HCT116 (cell line): Measurements from ENCODE around the gene ATP6V1E1. TPM values are rescaled to one million over a fixed set of nuclear protein-coding genes. Genes with fewer than 3 reads are reported as not detected.

Source experiments
- ATAC-seq: fragments of 200-7000 bp; cut with Tn5 transposase; 2 replicates; pipeline ENCODE4 v1.9.1; 2020; ENCODE audit warnings: mild to moderate bottlenecking, moderate library complexity
- BruUV-seq: library from RNA; stranded (reverse); fragments of 400-500 nt; replicated peaks from 2 replicates; lab custom pipeline; 2021; lab: Mats Ljungman, UMichigan
- CTCF ChIA-PET: fragments of 300-600 bp; sonication (Branson Sonifier 250); formaldehyde crosslinking; loops from one replicate; lab custom pipeline; 2021; ENCODE audit warnings: antibody characterized with exemption; lab: Charles Lee
- POLR2A ChIA-PET: fragments of 300-600, 350-600 bp; sonication (Branson Sonifier 250); formaldehyde crosslinking; loops from one replicate; lab custom pipeline; 2021; ENCODE audit warnings: antibody characterized with exemption; lab: Charles Lee
- RAD21 ChIA-PET, 2 experiments: fragments of 300-600 bp; sonication (Branson Sonifier 250); formaldehyde crosslinking; loops; one replicate each; lab custom pipeline; 2023; ENCODE audit warnings: low total read pairs in 2 of 2; ENCODE audit not compliant: uncharacterized antibody in 2 of 2, unreplicated experiment in 2 of 2, low non-redundant PET in 1 of 2; lab: Charles Lee
- DNase-seq: peaks from one replicate; pipeline ENCODE4 v3.0.0-alpha.2; 2010; ENCODE audit warnings: low read depth, low spot score
- H2AFZ ChIP-seq: fragments of 200-600 bp; shearing (Covaris generic), sonication (generic); 2 replicates; pipeline ENCODE4 v1.6.1; 2017; ENCODE audit warnings: low read depth, mixed run types, mixed read lengths, antibody characterized with exemption, low read length; ENCODE audit not compliant: poor library complexity, severe bottlenecking
- H3K27ac ChIP-seq: 2 replicates; pipeline ENCODE4 v1.5.1; 2012; ENCODE audit warnings: low read depth, low read length
- H3K27me3 ChIP-seq: fragments of 200-600 bp; sonication (generic); 2 replicates; pipeline ENCODE4 v1.6.1; 2016; ENCODE audit warnings: mixed run types, low read length, mixed read lengths; ENCODE audit not compliant: insufficient read depth
- H3K36me3 ChIP-seq, 2 experiments: fragments of 200-500 bp in 1 of 2; fragments of 200-600 bp in 1 of 2; sonication (Bioruptor generic) in 1 of 2; sonication (generic) in 1 of 2; 2 replicates each; pipeline versions ENCODE4 v1.5.1 to v1.6.1; 2014 to 2016; ENCODE audit warnings: low read length in 2 of 2, inconsistent platforms in 1 of 2, mixed read lengths in 1 of 2, mixed run types in 1 of 2; ENCODE audit not compliant: insufficient read depth in 2 of 2, control insufficient read depth in 1 of 2
- H3K4me1 ChIP-seq, 2 experiments: fragments of 200-600 bp in 1 of 2; sonication (generic) in 1 of 2; 2 replicates each; pipeline versions ENCODE4 v1.5.1 to v1.6.1; 2012 to 2017; ENCODE audit warnings: low read length in 2 of 2, inconsistent platforms in 1 of 2, mild to moderate bottlenecking in 1 of 2, mixed read lengths in 1 of 2, mixed run types in 1 of 2, moderate library complexity in 1 of 2; ENCODE audit not compliant: insufficient read depth in 2 of 2, control insufficient read depth in 1 of 2
- H3K4me2 ChIP-seq: fragments of 200-600 bp; sonication (generic); 2 replicates; pipeline ENCODE4 v1.6.1; 2017; ENCODE audit warnings: mixed run types, low read length, mixed read lengths
- H3K4me3 ChIP-seq, 2 experiments: fragments of 200-600 bp in 1 of 2; sonication (generic) in 1 of 2; replicated peaks in 1 of 2; 2 replicates each; pipeline ENCODE4 v1.5.1; 2011 to 2016; ENCODE audit warnings: low read length in 2 of 2, control low read depth in 1 of 2, low read depth in 1 of 2, mild to moderate bottlenecking in 1 of 2, mixed read lengths in 1 of 2, mixed run types in 1 of 2
- H3K79me2 ChIP-seq: fragments of 200-600 bp; sonication (generic); 2 replicates; pipeline ENCODE4 v1.6.1; 2017; ENCODE audit warnings: mild to moderate bottlenecking, mixed run types, low read length, moderate library complexity, mixed read lengths; ENCODE audit not compliant: insufficient read depth
- H3K9ac ChIP-seq: fragments of 200-600 bp; sonication (generic); 2 replicates; pipeline ENCODE4 v1.6.1; 2016; ENCODE audit warnings: low read length, mixed read lengths
- H3K9me2 ChIP-seq: fragments of 200-600 bp; sonication (generic), shearing (Covaris generic); 2 replicates; pipeline ENCODE4 v1.6.1; 2017; ENCODE audit warnings: mixed run types, mild to moderate bottlenecking, moderate library complexity; ENCODE audit not compliant: insufficient read depth
- H3K9me3 ChIP-seq, 2 experiments: fragments of 200-500 bp in 1 of 2; fragments of 200-600 bp in 1 of 2; sonication (Bioruptor generic) in 1 of 2; sonication (generic) in 1 of 2; 2 replicates each; pipeline ENCODE4 v1.6.1; 2014 to 2017; ENCODE audit warnings: low read length in 2 of 2, mixed read lengths in 2 of 2, inconsistent platforms in 1 of 2, low read depth in 1 of 2, mild to moderate bottlenecking in 1 of 2, mixed run types in 1 of 2, moderate library complexity in 1 of 2; ENCODE audit not compliant: control insufficient read depth in 1 of 2, insufficient read depth in 1 of 2
- H4K20me1 ChIP-seq: fragments of 200-600 bp; sonication (generic), shearing (Covaris generic); 2 replicates; pipeline ENCODE4 v1.6.1; 2017; ENCODE audit warnings: mixed run types, mild to moderate bottlenecking, moderate library complexity; ENCODE audit not compliant: insufficient read depth
- CTCF ChIP-seq, 3 experiments: fragments of 200-600 bp in 1 of 3; sonication (generic) in 1 of 3; IDR thresholded peaks in 2 of 3; conservative IDR thresholded peaks in 1 of 3; 2 replicates each; pipeline ENCODE4 v1.5.1; 2012 to 2017; ENCODE audit warnings: low read depth in 2 of 3, low read length in 2 of 3, antibody characterized with exemption in 1 of 3, borderline replicate concordance in 1 of 3, control low read depth in 1 of 3, mild to moderate bottlenecking in 1 of 3, mixed read lengths in 1 of 3, mixed run types in 1 of 3, moderate library complexity in 1 of 3; ENCODE audit not compliant: insufficient read depth in 1 of 3
- ZNF274 ChIP-seq: fragments of 200-500 bp; sonication (Bioruptor generic); IDR thresholded peaks from 2 replicates; pipeline ENCODE4 v1.6.1; 2014; ENCODE audit warnings: mild to moderate bottlenecking, low read depth, low read length, inconsistent platforms
- intact Hi-C: fragments of 100-400 bp; cut with micrococcal nuclease; formaldehyde crosslinking; loops from 2 replicates; pipeline ENCODE4 v1.10.0; 2022
- total RNA-seq: library from RNA; stranded (reverse); gene quantifications from one replicate; pipeline ENCODE4 v1.2.1, GENCODE V29; 2021; ENCODE audit not compliant: unreplicated experiment

The ATP6V1E1 gene
- total RNA-seq, 1 experiment from 2014 or later: 107 TPM

GRCh38 chr22:17633217-17633997 lies 4.9 kb upstream of the ATP6V1E1 start (continued):
- no peak for TF ChIP-seq CTCF (IDR thresholded peaks at IDR 0.05 in 2 of 3, conservative IDR thresholded peaks at IDR 0.05 in 1 of 3; ENCODE audit: borderline replicate concordance in 1 of 3, insufficient read depth in 1 of 3, low read depth in 2 of 3, low read length in 2 of 3)

DNA sequence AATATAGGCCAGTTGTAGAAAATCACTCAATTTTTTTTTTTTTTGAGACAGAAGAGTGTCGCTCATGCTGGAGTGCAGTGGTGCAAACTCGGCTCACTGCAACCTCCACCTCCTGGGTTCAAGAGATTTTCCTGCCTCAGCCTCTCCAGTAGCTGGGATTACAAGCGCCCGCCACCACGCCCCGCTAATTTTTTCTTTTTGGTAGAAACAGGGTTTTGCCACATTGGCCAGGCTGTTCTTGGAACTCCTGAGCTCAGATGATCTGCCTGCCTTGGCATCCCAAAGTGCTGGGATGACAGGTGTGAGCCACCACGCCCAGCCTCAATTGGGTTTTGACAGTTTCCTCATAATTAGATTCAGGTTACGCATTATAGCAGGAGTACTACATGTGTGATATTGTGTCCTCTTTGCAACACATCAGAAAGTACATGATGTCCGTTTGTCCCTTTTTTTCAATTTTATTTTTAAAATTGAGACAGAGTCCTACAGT lies 2.6 kb upstream of the ATP6V1E1 start:
- ChIA-PET POLR2A (interaction anchor here (0.7 kb wide), 1 partner anchor 111 kb away, joined by 3 read pairs; no protein-coding TSS in a partner anchor), CTCF (no interaction called here), RAD21 (no interaction called here)
- no peak overlapping the region for H3K9ac ChIP-seq
- DNase-seq: no peak
- intact Hi-C loops: no loop called here
- peaks cover 33% of the 10 kb centered on the region for H3K79me2 ChIP-seq
- no peak overlapping the region for H3K4me3 ChIP-seq
- H3K9me3 ChIP-seq: no peaks in the 10 kb centered on the region
- no peak overlapping the region for H3K4me2 ChIP-seq
- H3K27me3 ChIP-seq: no peaks in the 10 kb centered on the region
- TF ChIP-seq ZNF274: no peak
- no peak overlapping the region for H3K27ac ChIP-seq
- no TSS peak for BruUV-seq
- no peaks in the 10 kb centered on the region for H4K20me1 ChIP-seq
- H3K9me2 ChIP-seq: no peaks in the 10 kb centered on the region
- peaks cover 0 to 6% of the 10 kb centered on the region in 2 experiments; a peak in 1 of 4 replicates for H3K36me3 ChIP-seq
- no peak for ATAC-seq
- H2AFZ ChIP-seq: no peak overlapping the region
- H3K4me1 ChIP-seq: peaks cover 33 to 44% of the 10 kb centered on the region in 2 experiments
